COLO668 (cell line): ENCODE data around the gene TSSK6.
A peak's percentile ranks its signal among the peaks of the same experiment; 100 is the strongest.

Experiments used
- DNase-seq: peaks from one replicate; lab custom pipeline; 2025; ENCODE audit not compliant: unreplicated experiment; lab: John Stamatoyannopoulos, UW

Gene TSSK6

DNA sequence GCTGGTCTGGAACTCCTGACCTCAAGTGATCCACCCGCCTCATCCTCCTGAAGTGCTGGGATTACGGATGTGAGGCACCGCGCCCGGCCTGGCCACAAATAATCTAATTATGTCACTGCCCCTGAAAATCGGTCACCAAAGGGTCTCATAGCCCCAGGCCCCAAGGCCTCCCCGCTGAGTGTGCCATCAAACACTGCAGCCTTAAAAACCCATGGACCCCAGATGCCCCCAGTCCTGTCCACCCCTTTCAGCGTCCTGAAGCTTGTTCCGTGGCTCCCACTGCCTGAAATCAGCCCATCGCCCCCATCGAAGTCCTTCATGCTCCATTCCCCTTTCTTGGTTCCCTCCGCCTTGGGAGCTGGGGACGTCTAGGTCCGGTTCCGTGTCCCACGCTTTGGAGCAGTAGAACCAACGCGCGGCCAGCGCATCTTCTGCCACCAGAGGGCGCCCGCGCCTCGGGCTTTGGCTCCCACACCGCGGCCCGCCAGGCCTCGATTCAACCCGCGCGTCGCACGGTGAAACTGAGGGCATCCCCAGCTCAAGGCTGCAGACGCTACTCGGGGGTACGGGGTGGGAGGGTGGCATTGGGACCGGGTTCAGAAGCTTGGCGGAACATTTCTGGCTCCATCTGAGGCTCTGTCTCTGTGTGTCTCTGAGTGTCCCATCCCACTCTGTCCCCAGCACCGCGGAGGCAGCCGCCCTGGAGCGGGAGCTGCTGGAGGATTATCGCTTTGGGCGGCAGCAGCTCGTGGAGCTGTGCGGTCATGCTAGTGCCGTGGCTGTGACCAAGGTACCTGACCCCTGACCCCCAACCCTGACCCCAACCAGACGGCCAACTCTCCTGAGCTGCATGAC, 16.8 kb upstream of the TSSK6 start:
- peak; percentile 77 for DNase-seq

DNA sequence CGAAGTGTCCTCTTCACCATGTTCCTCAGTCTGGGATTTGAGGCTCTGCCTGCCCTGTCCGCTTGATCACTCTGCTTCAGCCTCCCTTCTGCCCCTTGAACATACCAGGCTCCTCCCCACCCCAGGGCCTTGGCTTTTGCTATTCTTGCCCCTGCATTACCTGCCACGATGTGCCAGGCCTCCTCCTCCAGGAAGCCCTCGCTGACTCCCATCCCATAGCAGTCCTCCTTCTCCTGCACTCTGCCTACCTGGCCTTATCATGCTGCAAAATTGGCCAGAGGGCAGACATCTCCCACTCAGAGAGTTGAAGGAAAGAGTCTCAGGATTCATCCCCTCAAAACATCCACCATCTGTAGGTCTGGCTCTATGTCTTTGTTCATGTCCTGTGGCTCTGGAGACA, 15.5 kb upstream of the TSSK6 start:
- DNase-seq, result no peak

DNA sequence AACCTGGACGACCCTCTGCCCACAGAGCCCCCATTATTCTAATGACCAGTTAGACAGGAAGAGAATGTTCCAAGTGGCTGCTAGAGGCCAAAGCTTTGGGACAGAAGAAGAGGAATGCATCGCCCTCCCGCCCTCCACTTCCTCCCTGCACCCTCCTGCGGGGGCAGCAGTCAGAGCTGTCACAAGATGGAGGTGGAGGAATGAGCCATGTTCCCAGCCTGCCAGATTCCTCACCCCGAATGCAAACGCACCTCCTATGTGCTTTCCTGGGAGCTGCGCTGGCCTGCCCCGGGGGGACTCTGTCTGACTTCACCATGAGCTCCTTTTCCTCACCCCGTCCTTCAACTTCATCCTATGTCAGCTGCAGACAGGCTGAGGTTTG, 15.1 kb upstream of the TSSK6 start:
- DNase-seq, result no peak

DNA sequence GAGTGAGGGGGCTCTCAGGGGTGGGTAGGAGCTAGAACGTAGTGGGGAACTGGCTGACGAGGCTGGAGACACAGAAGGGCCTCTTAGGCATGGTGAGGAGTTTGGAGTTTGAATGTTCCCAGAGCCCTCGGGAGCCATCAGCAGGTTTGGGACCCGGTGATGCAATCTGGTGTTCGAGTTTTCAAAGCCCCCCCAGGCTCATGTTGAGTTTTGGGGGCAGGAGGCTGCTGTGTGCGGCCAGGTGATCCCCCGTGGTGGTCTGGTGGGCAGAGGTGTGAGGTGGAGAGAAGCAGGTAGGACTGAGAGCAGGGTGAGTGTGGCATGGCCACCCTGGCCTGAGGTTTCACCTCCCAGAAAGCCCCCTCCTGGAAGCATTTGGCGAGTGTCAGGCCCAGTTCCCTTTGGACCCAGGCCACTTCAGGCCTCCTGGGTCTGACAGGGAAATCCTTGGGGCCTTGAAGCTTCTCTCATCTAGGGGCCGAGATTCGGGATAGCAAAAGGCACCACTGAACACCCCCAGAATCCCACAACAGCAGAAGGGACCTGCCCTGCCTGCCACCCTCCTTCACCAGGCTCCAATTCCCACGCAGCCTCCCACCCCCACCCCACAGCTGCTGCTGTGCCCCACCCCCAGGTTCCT, 14.6 kb upstream of the TSSK6 start:
- no peak for DNase-seq

DNA sequence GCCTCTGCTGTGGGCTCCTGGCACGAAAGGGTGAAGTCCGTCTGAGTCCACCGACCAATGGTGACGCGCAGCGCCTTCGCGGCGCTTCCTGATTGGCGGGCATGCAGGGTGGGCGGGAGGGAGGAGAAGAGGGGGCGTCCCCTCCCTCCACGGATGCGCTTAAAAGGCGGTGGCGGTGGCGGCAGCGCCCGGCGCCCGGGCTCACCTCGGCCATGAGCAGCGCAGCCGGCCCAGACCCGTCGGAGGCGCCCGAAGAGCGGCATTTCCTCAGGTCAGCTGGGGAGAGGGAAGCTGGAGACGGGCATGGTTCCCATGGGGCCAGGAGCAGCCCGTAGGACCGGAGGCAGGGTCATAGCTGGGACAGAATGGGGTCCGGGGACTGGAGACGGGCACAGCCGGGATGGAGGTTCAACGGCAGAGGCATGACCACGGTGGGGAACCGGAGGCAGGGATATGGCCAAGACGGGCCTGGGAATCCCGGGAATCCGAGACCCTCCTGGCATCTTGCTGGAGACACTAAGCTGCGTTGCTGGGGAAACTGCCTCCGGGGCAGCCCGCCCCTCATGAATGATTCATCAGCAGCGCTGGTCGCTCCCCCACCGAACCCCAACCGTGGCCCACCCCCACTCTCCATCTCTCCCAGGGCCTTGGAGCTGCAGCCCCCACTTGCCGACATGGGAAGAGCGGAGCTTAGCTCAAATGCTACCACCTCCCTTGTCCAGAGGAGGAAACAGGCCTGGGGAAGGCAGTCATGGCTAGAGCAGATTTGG, 13.6 kb upstream of the TSSK6 start, which contains the start of gene YJEFN3:
Gene YJEFN3 (plus strand): TSS at position 191 of the 770 bp plus-strand sequence. CDS start 22 bp downstream, at position 213.
- DNase-seq, result no peak

DNA sequence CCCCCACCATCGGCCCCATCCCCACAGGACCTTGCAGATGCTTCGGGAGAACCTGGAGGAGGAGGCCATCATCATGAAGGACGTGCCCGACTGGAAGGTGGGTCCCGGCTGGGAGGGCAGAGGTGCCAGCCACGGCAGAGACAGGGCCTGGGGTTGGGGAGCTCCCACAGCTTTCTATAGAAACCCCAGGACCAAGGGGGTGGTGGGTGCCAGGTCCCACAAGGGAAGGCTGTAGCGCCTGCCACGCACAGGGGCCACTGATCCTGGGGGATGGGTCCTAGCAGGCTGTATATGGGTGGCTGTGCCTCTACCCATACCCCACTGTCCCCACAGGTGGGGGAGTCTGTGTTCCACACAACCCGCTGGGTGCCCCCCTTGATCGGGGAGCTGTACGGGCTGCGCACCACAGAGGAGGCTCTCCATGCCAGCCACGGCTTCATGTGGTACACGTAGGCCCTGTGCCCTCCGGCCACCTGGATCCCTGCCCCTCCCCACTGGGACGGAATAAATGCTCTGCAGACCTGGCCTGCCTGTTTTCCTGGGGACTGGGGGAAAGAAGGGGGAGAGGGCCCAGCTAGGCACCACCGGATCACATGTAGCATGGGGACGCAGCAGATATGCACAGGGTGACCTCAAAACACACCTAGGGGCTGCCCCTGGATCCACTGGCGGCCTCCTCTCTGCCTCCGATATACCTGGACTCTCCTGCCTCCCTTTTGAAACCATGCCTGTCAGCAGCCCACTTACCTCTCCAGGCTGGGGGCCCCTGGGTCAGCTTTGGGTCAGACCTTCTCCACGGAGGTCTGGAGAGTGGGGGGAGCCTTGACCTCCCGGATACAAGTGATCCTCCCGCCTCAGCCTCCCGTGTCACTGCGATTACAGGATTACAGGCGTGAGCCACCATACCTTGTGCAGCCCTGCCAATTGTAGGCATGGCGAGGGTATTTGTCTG, 12.6 kb upstream of the TSSK6 start:
- DNase-seq, result no peak

DNA sequence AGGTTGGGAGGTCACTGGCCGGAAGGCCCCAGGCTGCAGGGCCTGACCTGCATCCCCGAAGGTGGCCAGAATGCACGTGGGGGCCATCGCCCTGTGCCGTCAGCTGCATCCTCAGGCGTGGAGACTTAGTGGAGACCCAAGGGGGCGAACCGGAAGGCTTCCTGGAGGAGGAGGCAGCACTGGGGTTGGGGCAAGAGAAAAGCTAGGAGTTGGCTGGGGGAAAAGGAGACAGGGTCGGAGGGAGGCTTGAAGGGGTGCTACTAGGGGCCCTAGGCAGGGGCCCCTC, 12.0 kb upstream of the TSSK6 start:
- DNase-seq, result no peak

DNA sequence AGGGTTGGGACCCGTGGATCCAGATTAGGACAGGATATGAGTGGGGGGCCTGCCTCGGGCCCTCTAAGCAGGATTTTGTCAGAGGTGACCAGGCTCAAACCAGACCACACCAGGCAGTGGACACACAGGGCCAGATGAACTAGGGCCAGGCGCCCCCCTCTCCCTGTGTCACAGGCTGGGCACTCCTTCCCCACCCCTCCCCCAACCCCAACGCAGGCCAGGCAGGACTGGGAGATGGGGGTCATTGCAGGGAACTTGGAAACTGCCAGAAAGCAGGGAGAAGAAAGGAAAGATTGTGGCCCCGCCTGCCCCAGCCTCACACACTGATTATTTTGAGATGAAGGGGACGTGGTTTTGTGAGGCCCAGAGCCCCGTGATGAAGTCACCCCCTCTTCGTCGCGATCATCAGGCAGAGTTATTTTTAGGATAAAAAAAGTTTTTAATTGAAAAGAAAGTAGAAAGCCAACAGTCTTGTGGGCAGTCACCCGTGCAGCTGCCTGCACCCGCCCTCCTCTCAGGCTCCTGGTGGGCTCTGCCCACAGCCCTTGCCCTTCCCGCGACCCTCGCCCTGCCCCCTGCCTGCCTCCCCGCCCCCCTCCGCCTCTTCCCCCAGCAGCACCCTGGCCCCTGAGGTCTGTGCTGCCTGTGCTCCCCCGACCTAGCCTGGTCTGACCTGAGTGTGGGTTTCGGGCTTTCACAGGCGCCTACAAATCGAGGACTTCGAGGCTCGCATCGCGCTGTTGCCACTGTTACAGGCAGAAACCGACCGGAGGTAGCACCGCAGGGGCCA, 11.4 kb upstream of the TSSK6 start:
- DNase-seq, result no peak

DNA sequence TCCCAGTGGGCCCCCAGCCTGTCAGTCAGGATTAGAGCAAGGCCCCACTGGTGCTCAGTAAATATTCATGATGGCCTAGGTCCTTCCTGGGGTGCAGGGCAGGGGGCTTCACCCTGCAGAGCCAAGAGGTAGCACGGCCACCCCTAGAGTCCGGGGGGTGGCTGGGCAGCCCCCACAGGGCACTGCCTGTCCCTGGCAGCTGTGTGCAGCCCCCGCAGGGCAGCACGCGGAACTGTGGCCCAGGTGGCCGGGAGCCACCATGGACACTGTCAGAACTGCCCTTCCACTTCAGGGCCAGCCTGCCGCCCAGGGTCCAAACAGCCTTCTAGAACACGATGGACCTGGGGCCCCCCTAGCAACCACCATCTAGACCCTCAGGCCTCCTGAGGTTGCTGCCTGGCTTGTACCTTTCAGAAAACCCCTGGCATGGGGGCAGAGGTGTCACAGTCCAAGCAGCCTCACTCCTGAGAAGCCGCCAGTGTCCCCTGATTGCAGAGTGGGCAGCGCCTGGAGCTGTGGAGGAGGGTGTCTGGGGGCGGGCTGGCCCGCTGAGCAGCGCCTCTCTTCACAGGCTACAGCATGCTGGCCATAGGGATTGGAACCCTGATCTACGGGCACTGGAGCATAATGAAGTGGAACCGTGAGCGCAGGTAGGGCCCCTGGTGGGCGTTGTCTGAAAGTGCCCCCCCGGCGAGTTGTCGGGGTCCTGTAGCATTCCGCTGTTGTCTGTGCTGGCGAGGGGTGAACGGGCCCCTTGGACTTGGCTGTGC, 10.4 kb upstream of the TSSK6 start:
- no peak for DNase-seq

DNA sequence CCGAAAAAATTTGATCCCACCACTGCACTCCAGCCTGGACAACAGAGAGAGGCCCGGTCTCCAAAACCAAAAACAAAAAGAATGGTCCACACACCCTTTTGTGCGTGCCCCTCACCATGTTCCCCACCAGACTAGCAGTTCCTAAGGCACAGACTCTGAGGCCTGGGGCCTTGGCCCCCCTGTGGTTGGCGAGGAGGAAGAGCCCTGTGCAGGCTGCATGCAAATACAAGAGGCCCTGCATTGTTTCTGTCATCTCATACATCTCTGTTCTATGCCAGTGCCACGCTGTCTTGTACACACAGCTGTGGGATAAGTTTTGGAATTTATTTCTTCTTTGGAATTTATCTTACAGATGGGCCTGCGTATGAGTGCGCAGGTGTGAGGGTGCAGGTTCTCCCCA, 8.7 kb upstream of the TSSK6 start:
- no peak for DNase-seq

DNA sequence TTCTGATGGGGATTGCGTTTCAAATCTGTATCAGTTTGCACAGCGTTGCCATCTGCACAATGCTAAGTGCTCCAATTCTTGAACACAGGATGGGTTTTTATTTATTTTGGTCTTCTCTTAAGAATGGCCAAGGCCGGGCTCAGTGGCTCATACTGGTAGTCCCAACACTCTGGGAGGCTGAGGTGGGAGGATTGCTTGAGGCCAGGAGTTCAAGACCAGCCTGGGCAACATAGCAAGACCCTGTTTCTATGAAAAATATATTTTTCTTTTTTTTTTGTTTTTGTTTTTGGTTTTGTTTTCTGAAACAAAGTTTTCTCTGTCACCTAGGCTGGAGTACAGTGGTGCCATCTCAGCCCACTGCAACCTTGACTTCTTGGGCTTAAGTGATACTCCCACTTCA, 7.8 kb upstream of the TSSK6 start:
- DNase-seq, result no peak

DNA sequence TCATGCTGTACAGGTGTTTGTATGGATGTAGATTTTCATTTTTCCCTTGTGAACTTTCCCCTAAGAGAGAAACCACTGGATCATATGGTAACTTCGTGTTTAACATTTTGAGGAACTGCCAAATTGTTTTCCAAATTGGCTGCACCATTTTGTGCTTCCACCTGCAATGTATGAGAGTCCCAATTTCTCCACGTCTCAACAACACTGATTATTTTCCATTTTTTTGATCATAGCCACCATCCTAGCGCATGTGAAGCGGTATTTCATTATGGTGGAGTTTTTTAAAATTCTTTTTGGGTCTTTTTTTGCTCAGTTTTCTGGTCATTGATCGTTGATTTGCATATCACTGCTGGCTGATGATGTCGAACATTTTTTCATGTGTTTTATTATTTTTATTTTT, 5.6 kb upstream of the TSSK6 start:
- no peak for DNase-seq

DNA sequence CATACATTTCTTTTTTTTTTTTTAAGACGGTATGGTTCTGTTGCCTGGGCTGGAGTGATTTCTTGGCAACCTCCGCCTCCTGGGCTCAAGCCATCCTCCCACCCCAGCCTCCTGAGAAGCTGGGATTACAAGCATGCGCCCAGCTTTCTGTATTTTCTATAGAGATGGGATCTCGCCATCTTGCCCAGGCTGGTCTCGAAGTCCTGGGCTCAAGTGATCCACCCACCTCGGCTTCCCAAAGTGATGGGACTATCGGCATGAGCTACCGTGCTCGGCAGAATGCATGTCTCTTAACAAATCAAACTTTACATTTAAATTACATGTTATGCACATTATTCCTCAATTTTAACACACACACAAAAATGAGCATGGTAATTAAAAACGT, 1.9 kb upstream of the TSSK6 start:
- DNase-seq, result no peak

DNA sequence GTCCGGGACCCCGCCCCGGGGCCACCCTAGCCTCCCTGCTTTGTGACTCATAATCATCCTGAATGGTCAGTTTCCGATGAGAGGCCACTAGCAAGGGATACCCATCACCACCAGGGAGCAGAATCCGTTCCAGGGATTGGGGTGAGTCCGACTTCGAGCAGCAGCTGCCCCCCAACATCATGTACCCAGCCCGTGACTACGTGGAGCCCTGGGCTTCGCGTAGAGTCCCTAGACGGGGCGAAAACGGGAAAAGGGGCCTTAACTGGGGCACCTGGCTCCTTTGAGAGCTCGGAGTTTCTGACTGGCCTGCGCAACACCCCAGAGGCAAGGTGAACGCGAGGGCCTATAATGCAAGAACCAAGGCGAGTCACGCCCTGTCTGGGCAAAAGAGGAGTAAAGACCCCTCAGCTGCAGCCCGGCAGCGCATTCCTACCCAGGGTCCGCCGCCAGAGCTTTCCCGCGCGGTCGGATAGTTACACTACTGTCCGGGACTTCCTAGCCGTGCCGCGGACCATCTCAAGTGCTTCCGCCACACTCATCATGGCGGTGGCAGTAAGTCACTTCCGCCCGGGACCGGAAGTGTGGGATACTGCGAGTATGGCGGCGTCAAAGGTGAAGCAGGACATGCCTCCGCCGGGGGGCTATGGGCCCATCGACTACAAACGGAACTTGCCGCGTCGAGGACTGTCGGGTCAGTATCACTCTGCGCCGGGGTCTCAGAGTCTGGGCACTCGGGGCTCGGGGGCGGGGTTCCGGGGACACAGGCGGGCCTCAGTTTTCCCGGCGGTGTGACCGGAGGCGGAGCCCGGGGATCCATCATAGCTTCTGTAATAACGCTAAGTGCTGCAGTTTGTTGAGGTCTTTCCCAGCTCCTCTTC, 533 bp upstream of the TSSK6 start, which contains the start of gene NDUFA13:
Gene NDUFA13 (plus strand): TSS at position 584 of the 878 bp plus-strand sequence. CDS start 14 bp downstream, at position 598.
- peak; percentile 87 for DNase-seq

DNA sequence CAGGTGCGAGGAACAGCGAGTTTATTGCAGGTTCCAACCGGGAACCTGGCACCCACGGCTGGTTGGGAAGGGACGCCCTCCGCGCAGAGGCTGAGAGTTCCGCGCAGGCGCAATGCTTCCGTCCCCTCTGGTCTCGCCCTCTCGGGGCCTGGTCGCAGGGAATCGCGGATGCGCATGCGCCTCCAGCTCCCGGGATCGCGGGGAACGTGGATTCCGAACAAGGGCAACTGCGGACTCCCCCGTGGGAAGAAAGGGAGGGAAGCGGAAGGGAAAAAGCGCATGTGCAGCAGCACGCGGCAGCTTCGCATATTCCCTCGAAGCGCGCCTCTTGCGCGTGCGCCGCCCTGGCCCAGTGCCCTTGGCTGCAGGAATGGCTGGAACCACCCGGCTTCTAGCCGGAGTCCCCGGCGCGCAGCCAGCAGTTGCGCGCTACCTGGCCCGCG, 1.1 kb downstream of the TSSK6 start:
- DNase-seq, result no peak

DNA sequence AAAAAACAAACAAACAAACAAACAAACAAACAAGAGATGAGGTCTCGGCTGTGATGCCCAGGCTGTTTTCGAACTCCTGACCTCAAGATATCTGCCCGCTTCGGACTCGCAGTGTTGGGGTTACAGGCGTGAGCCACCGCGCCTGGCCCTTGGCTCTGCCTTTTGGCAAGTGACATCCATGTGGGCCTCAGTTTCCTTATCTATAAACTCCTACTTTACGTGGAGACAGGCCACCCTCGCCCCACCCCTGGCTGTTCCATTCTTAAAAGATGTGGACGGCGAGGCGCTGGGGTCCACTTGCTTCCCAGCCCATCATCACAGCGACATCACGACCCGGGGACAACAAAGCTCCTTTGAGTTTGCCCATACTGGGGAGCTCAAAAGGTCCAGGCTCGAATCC, 1.7 kb downstream of the TSSK6 start:
- no peak for DNase-seq

DNA sequence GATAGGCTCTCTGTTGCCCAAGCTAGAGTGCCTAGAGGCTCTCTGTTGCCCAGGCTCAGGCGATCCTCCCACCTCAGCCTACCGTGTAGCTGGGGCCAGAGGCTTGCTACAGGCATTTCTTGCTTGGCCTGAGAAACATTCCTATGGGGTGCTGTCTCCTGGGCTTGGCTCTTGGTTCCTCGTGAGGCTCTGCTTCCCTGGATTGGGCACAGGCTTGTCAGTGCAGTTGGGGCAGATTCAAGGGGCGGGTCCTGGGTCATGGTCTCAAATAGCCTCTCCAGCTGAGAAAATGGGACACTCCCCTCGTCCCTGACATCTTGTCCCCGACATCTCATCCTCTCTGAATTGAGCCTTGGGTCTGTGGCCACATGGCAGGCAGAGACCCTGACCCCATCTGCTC, 4.9 kb downstream of the TSSK6 start:
- DNase-seq, result no peak

DNA sequence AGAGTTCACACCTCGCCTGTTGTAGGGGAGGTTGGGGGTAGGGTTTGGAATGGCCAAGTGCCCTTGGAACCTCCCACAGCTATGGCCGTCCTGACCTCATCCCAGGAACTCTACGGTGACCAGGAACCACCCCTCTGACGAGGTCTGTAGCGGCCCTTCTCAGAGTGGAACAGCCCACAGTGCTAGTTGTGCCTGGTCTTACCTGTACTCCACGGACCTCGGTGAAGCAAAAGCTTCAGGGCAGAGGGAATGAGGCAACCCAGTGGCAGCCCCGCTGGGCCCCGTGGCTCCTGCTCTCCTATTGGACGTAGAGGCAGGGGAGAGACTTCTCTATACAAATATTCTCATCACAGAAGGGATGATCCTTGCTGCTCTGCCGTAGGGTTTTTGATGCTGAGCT, 7.1 kb downstream of the TSSK6 start:
- DNase-seq, result no peak
